Neural progenitor cell (in vitro differentiated cells): Measurements from ENCODE around the gene AGPAT4. TPM values are rescaled to one million over a fixed set of nuclear protein-coding genes. Genes with fewer than 3 reads are reported as not detected.

Experiments
- DNase-seq: peaks from one replicate; pipeline ENCODE4 v3.0.0-alpha.2; 2016; ENCODE audit warnings: low spot score
- H2AFZ ChIP-seq: fragments of 200-600 bp; sonication (generic); replicated peaks from 2 replicates; pipeline ENCODE4 v1.6.1; 2016; ENCODE audit warnings: antibody characterized with exemption
- H3F3A ChIP-seq: fragments of 200-600 bp; sonication (generic); 2 replicates; pipeline ENCODE4 v1.6.1; 2016; ENCODE audit warnings: antibody characterized with exemption, low read depth
- H3K27ac ChIP-seq: fragments of 200-600 bp; sonication (generic); 2 replicates; pipeline ENCODE4 v1.5.1; 2016; ENCODE audit warnings: mild to moderate bottlenecking
- H3K27me3 ChIP-seq: fragments of 200-600 bp; sonication (generic); 2 replicates; pipeline ENCODE4 v1.6.1; 2016; ENCODE audit warnings: mild to moderate bottlenecking, moderate library complexity
- H3K36me3 ChIP-seq: fragments of 200-600 bp; sonication (generic); 2 replicates; pipeline ENCODE4 v1.5.1; 2016
- H3K4me1 ChIP-seq: fragments of 200-600 bp; sonication (generic); 2 replicates; pipeline ENCODE4 v1.6.1; 2016; ENCODE audit warnings: mixed run types
- H3K4me2 ChIP-seq: fragments of 200-600 bp; sonication (generic); 2 replicates; pipeline ENCODE4 v1.6.1; 2016
- H3K4me3 ChIP-seq: fragments of 200-600 bp; sonication (generic); 2 replicates; pipeline ENCODE4 v1.5.1; 2016
- H3K79me2 ChIP-seq: fragments of 200-600 bp; sonication (generic); 2 replicates; pipeline ENCODE4 v1.6.1; 2016; ENCODE audit warnings: low read depth
- H3K9ac ChIP-seq: fragments of 200-600 bp; sonication (generic); 2 replicates; pipeline ENCODE4 v1.6.1; 2016
- H3K9me3 ChIP-seq: fragments of 200-600 bp; sonication (generic); 2 replicates; pipeline ENCODE4 v1.5.1; 2016; ENCODE audit warnings: low read depth
- H4K20me1 ChIP-seq: fragments of 200-600 bp; sonication (generic); 2 replicates; pipeline ENCODE4 v1.6.1; 2016; ENCODE audit warnings: low read depth
- H3K27ac Mint-ChIP-seq: 3 replicates; pipeline ENCODE4 v1.8.0; 2021; ENCODE audit warnings: mixed read lengths
- H3K27me3 Mint-ChIP-seq: 2 replicates; pipeline ENCODE4 v1.8.0; 2022; ENCODE audit warnings: low read depth, mild to moderate bottlenecking, inconsistent platforms, moderate library complexity, mixed read lengths; ENCODE audit not compliant: insufficient read depth
- H3K36me3 Mint-ChIP-seq: 3 replicates; pipeline ENCODE4 v1.8.0; 2021; ENCODE audit warnings: mixed read lengths
- H3K4me1 Mint-ChIP-seq: 3 replicates; pipeline ENCODE4 v1.8.0; 2021; ENCODE audit warnings: mixed read lengths
- H3K4me3 Mint-ChIP-seq: 3 replicates; pipeline ENCODE4 v1.8.0; 2021; ENCODE audit warnings: mild to moderate bottlenecking, moderate library complexity, mixed read lengths
- H3K9me3 Mint-ChIP-seq: 3 replicates; pipeline ENCODE4 v1.8.0; 2020; ENCODE audit warnings: mixed read lengths
- EZH2 ChIP-seq: fragments of 200-600 bp; sonication (generic); IDR thresholded peaks from 2 replicates; pipeline ENCODE4 v1.6.1; 2017; ENCODE audit warnings: antibody characterized with exemption, mild to moderate bottlenecking, moderate library complexity
- EZH2phosphoT487 ChIP-seq: fragments of 200-600 bp; sonication (generic); IDR thresholded peaks from 2 replicates; pipeline ENCODE4 v1.6.1; 2017; ENCODE audit warnings: antibody characterized with exemption
- total RNA-seq: library from RNA; depleted of rRNA; stranded (reverse); fragments of >200 nt; gene quantifications from 2 replicates; pipeline ENCODE4 v1.2.3, GENCODE V29; 2015; ENCODE audit warnings: low replicate concordance
- TF ChIP-seq, protein P1 (sequence below): fragments of 200-600 bp; sonication (generic); IDR thresholded peaks from 2 replicates; pipeline ENCODE4 v1.5.1; 2017; ENCODE audit warnings: antibody characterized with exemption, mild to moderate bottlenecking

The AGPAT4 gene
- total RNA-seq, 1 donor from 2014 or later = 30.5 TPM

DNA sequence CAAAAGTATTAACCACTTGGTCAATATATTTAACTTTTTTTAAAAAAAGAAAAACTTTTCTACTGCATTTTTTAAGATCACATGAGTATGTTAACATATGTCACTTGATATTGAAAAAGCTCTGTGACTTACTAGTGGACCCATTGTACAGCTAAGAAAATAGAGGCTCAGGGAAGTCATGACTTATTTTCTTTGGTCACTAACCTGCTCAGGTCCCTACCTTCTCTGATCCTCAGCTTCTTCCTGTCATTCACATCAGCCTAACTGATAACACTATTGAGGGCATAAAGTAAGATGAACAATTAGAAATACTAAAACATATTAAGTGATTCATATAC, 19.8 kb downstream of the AGPAT4 start:
- peaks cover 9% of the 10 kb centered on the region for H3K9me3 Mint-ChIP-seq
- no peak overlapping the region for H3K4me3 ChIP-seq
- no peak for DNase-seq
- TF ChIP-seq, protein P1, sequence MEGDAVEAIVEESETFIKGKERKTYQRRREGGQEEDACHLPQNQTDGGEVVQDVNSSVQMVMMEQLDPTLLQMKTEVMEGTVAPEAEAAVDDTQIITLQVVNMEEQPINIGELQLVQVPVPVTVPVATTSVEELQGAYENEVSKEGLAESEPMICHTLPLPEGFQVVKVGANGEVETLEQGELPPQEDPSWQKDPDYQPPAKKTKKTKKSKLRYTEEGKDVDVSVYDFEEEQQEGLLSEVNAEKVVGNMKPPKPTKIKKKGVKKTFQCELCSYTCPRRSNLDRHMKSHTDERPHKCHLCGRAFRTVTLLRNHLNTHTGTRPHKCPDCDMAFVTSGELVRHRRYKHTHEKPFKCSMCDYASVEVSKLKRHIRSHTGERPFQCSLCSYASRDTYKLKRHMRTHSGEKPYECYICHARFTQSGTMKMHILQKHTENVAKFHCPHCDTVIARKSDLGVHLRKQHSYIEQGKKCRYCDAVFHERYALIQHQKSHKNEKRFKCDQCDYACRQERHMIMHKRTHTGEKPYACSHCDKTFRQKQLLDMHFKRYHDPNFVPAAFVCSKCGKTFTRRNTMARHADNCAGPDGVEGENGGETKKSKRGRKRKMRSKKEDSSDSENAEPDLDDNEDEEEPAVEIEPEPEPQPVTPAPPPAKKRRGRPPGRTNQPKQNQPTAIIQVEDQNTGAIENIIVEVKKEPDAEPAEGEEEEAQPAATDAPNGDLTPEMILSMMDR = no peak
- TF ChIP-seq EZH2phosphoT487 = no peak
- no peak for TF ChIP-seq EZH2
- no peaks in the 10 kb centered on the region for H3K9me3 ChIP-seq
- H3K27ac ChIP-seq = peak overlapping the region; percentile 84
- H3K27ac Mint-ChIP-seq = no peak overlapping the region
- peaks cover 25% of the 10 kb centered on the region for H3F3A ChIP-seq
- no peak overlapping the region for H2AFZ ChIP-seq
- H3K9ac ChIP-seq = no peak overlapping the region
- H3K27me3 ChIP-seq = no peaks in the 10 kb centered on the region
- H4K20me1 ChIP-seq = peaks cover 73% of the 10 kb centered on the region
- no peaks in the 10 kb centered on the region for H3K36me3 ChIP-seq
- peaks cover 100% of the 10 kb centered on the region for H3K79me2 ChIP-seq
- H3K4me1 ChIP-seq = peaks cover 30% of the 10 kb centered on the region
- peaks cover 54% of the 10 kb centered on the region for H3K36me3 Mint-ChIP-seq
- H3K27me3 Mint-ChIP-seq = peaks cover 2% of the 10 kb centered on the region
- H3K4me1 Mint-ChIP-seq = peaks cover 35% of the 10 kb centered on the region
- H3K4me3 Mint-ChIP-seq = no peak overlapping the region
- H3K4me2 ChIP-seq = peak overlapping the region; percentile 61

DNA sequence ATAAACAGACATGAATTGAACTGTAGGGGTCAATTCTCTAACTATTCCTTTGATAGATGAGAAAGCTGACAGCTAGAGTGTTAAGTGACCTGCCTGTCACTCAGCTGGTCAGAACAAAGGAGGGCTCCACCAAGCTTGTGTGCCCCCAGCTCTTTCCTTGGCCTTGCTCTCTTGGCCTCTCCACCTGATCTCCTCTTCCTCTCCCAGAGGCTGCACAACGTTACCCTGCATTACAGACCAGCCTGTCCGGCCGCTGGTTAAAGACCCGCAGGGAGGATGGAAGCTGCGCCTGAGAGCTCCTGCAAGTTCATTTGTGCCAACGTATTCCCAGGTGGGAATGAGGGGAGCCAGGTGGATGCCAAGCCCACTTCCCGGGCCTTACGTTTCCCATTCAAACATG, 22.5 kb downstream of the AGPAT4 start:
- Histone ChIP-seq H3K27ac (no peak overlapping the region), H3K27me3 (no peaks in the 10 kb centered on the region), H2AFZ (no peak overlapping the region), H3K4me3 (no peak overlapping the region), H3F3A (peaks cover 24% of the 10 kb centered on the region), H3K9me3 (no peaks in the 10 kb centered on the region), H4K20me1 (peaks cover 54% of the 10 kb centered on the region), H3K4me2 (no peak overlapping the region), H3K79me2 (peaks cover 100% of the 10 kb centered on the region), H3K9ac (no peak overlapping the region), H3K36me3 (no peaks in the 10 kb centered on the region), H3K4me1 (peaks cover 30% of the 10 kb centered on the region)
- no peak overlapping the region for H3K27ac Mint-ChIP-seq
- no peak for TF ChIP-seq EZH2
- TF ChIP-seq, protein P1 = no peak
- DNase-seq = no peak
- peaks cover 53% of the 10 kb centered on the region for H3K36me3 Mint-ChIP-seq
- peaks cover 34% of the 10 kb centered on the region for H3K4me1 Mint-ChIP-seq
- peaks cover 20% of the 10 kb centered on the region for H3K9me3 Mint-ChIP-seq
- H3K27me3 Mint-ChIP-seq = peaks cover 2% of the 10 kb centered on the region
- peak overlapping the region; percentile 1 for H3K4me3 Mint-ChIP-seq

DNA sequence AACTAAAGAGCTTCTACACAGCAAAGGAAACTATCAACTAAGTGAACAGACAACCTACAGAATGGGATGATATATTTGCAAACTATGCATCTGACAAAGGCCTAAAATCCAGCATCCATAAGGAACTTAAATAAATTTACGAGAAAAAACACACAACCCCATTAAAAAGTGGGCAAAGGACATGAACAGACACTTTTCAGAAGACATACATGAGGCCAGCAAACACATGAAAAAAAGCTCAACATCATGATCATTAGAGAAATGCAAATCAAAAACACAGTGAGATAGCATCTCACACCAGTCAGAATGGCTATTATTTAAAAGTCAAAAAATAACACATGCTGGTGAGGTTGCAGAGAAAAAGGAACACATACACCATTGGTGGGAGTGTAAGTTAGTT, 24.5 kb downstream of the AGPAT4 start:
- H3K9me3 Mint-ChIP-seq = peaks cover 20% of the 10 kb centered on the region
- TF ChIP-seq EZH2 = no peak
- peaks cover 100% of the 10 kb centered on the region for H3K79me2 ChIP-seq

DNA sequence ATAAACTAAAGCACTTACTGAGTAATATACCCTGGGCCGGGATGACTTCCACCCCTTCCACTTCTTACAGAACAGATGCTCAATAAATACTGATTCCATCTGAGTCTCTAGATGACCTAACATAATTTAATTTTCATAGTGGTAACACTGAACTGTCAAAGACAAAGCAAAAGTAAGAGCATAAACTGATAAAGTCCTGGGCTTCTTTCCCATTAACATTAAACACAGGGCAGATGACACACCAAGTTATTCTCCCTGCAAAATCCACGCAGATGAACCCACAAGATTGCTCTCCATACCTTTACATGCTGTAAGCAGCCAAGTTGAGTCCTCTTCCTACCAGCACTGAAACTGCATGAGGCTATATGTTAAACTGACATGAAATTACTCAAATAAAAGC, 27.1 kb downstream of the AGPAT4 start:
- Histone ChIP-seq H2AFZ (no peak overlapping the region), H3K4me1 (peaks cover 27% of the 10 kb centered on the region), H3K36me3 (no peaks in the 10 kb centered on the region), H3K27ac (no peak overlapping the region), H3F3A (no peaks in the 10 kb centered on the region), H3K9ac (no peak overlapping the region), H3K9me3 (no peaks in the 10 kb centered on the region), H3K27me3 (no peaks in the 10 kb centered on the region), H3K4me2 (no peak overlapping the region), H3K79me2 (peaks cover 100% of the 10 kb centered on the region), H3K4me3 (no peak overlapping the region), H4K20me1 (peaks cover 62% of the 10 kb centered on the region)
- DNase-seq = no peak
- H3K9me3 Mint-ChIP-seq = peaks cover 20% of the 10 kb centered on the region
- TF ChIP-seq, protein P1 = no peak
- TF ChIP-seq EZH2phosphoT487 (no peak), EZH2 (no peak)
- no peak overlapping the region for H3K27ac Mint-ChIP-seq
- H3K36me3 Mint-ChIP-seq = peaks cover 38% of the 10 kb centered on the region
- peaks cover 53% of the 10 kb centered on the region for H3K4me1 Mint-ChIP-seq
- peaks cover 2% of the 10 kb centered on the region for H3K27me3 Mint-ChIP-seq
- H3K4me3 Mint-ChIP-seq = no peak overlapping the region

More for the DNA sequence above, 24.5 kb downstream of the AGPAT4 start:
- Histone ChIP-seq H3F3A (peaks cover 3% of the 10 kb centered on the region), H3K36me3 (no peaks in the 10 kb centered on the region), H3K4me2 (no peak overlapping the region), H3K4me1 (peaks cover 21% of the 10 kb centered on the region), H3K27ac (no peak overlapping the region), H3K4me3 (no peak overlapping the region), H3K9me3 (no peaks in the 10 kb centered on the region), H2AFZ (no peak overlapping the region), H4K20me1 (peaks cover 54% of the 10 kb centered on the region), H3K27me3 (no peaks in the 10 kb centered on the region), H3K9ac (no peak overlapping the region)
- H3K4me3 Mint-ChIP-seq = no peak overlapping the region
- peaks cover 44% of the 10 kb centered on the region for H3K36me3 Mint-ChIP-seq
- peaks cover 40% of the 10 kb centered on the region for H3K4me1 Mint-ChIP-seq
- H3K27ac Mint-ChIP-seq = no peak overlapping the region
- DNase-seq = no peak
- H3K27me3 Mint-ChIP-seq = peaks cover 4% of the 10 kb centered on the region
